ENCODE results near the gene CDS1. TPM values are rescaled to one million over a fixed set of nuclear protein-coding genes. Genes with fewer than 3 reads are reported as not detected.

The CDS1 gene
- total RNA-seq, 4 donors from 2014 or later, result 0.81 to 3.3 (median 2.5) TPM

DNA sequence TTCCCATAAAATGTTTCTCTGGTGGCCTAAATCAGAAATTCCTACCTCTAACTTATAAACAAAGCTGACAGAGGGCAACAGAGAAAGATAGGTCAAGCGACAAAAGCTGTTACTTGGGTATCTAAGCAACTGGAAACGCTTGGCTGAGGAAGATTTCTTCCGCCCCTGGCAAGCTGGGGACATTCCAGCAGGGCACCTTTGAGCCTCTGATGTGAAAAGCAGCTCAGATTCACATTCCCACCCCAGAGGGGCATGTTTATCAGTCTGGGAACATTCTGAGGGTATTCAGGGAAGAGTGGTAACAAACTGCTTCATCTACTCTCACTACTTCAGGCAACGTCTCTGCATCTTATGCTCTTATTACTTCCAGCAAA is 3.5 kb upstream of the CDS1 start:
- H3K27me3 ChIP-seq, result no peaks in the 10 kb centered on the region

GRCh38 chr4:84582302-84582987 is 482 bp upstream of the CDS1 start:
- peak; percentile 92 for ATAC-seq
- TF ChIP-seq POLR2A (IDR thresholded peaks at IDR 0.05), result peak; percentile 16 to 45
- no peak for TF ChIP-seq EP300 (IDR thresholded peaks at IDR 0.05)
- peak; percentile 14 for TF ChIP-seq POLR2AphosphoS5 (IDR thresholded peaks at IDR 0.05)
- peak in 1 of 4 experiments; percentile 9 for TF ChIP-seq CTCF (IDR thresholded peaks at IDR 0.05)
- H3K27ac ChIP-seq, result peak overlapping the region in 3 of 4 donors; percentile 84
- WGBS, 2 donors (ENCODE audit: low coverage in 1 of 2), result 0 to 2% methylated on average over 8 to 12 of the region's 56 CpGs
- H3K27me3 ChIP-seq, result no peaks in the 10 kb centered on the region
- no peaks in the 10 kb centered on the region for H3K9me3 ChIP-seq
- H3K4me3 ChIP-seq, result peak overlapping the region; percentile 58 to 91
- H3K36me3 ChIP-seq, result no peaks in the 10 kb centered on the region
- H3K4me1 ChIP-seq, result peaks cover 0 to 20% (median 0%) of the 10 kb centered on the region in 3 donors

More for the DNA sequence above, 3.5 kb upstream of the CDS1 start:
- H3K36me3 ChIP-seq, result no peaks in the 10 kb centered on the region
- WGBS, 2 donors (ENCODE audit: low coverage in 1 of 2), result 48 to 54% methylated on average over 3 to 4 of the region's 4 CpGs
- ATAC-seq, result no peak
- no peak overlapping the region for H3K27ac ChIP-seq
- no peak overlapping the region for H3K4me3 ChIP-seq
- no peak for TF ChIP-seq POLR2A (IDR thresholded peaks at IDR 0.05)
- no peak for TF ChIP-seq CTCF (IDR thresholded peaks at IDR 0.05)
- no peak for TF ChIP-seq EP300 (IDR thresholded peaks at IDR 0.05)
- no peak for TF ChIP-seq POLR2AphosphoS5 (IDR thresholded peaks at IDR 0.05)
- no peaks in the 10 kb centered on the region for H3K9me3 ChIP-seq
- peaks cover 0 to 20% (median 0%) of the 10 kb centered on the region in 3 donors for H3K4me1 ChIP-seq

DNA sequence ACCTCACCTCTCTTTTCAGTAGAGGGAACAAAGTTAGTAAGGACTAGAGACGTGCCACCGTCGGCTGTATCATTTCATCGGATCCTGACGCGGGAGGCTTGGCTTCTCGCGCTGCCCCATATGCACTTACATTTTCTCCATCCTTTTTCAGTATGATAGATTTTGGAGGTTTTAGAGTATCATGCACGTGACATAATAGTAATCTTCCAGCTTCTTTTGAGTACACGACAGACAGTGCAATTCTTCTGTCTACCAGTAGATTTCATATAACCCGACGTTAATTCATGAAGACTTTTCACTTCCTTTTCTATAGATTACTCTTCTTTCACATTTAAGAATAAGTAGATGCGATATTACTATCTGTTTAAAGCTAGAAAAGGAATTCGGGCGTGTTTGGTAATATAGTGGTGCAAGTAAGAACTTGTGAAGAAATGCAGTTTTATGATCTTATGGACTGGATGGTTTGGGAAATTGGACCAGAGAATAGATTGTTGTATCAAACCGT is 1.0 kb downstream of the CDS1 start:
- H3K4me3 ChIP-seq, result peak overlapping the region; percentile 58 to 91
- TF ChIP-seq CTCF (IDR thresholded peaks at IDR 0.05) (peak in 1 of 4 experiments; percentile 8), POLR2AphosphoS5 (IDR thresholded peaks at IDR 0.05) (no peak)
- ATAC-seq, result no peak
- no peaks in the 10 kb centered on the region for H3K36me3 ChIP-seq
- no peaks in the 10 kb centered on the region for H3K9me3 ChIP-seq
- peak overlapping the region in 3 of 4 donors; percentile 84 for H3K27ac ChIP-seq
- H3K27me3 ChIP-seq, result no peaks in the 10 kb centered on the region
- WGBS, 2 donors (ENCODE audit: low coverage in 1 of 2), result 22 to 45% methylated on average over 8 to 16 of the region's 16 CpGs
- peaks cover 0 to 20% (median 0%) of the 10 kb centered on the region in 3 donors for H3K4me1 ChIP-seq

DNA sequence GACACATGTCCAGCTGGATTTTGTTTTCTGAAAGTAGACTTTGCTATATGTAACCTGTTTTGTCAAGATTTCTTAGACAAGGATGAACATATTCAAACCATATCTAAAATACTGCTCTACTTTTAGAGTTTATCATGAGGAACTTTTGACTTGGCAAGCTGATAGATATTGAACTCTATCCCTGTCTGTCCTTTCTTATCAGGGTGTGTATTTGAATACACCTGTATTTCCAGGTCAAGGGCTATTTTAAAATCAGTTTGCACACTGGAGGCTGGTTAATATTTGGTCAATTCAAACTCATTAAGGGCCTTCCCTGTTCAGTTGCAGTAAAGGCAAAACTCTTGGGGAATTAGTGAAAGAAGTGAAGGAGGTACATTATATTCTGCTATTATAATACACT is 2.3 kb downstream of the CDS1 start:
- Histone ChIP-seq H3K4me1 (peaks cover 0 to 20% (median 0%) of the 10 kb centered on the region in 3 donors), H3K4me3 (no peak overlapping the region), H3K27ac (no peak overlapping the region), H3K9me3 (no peaks in the 10 kb centered on the region), H3K27me3 (no peaks in the 10 kb centered on the region), H3K36me3 (no peaks in the 10 kb centered on the region)
- TF ChIP-seq POLR2AphosphoS5 (IDR thresholded peaks at IDR 0.05) (no peak), CTCF (IDR thresholded peaks at IDR 0.05) (no peak), POLR2A (IDR thresholded peaks at IDR 0.05) (no peak), EP300 (IDR thresholded peaks at IDR 0.05) (no peak)
- ATAC-seq, result no peak

DNA sequence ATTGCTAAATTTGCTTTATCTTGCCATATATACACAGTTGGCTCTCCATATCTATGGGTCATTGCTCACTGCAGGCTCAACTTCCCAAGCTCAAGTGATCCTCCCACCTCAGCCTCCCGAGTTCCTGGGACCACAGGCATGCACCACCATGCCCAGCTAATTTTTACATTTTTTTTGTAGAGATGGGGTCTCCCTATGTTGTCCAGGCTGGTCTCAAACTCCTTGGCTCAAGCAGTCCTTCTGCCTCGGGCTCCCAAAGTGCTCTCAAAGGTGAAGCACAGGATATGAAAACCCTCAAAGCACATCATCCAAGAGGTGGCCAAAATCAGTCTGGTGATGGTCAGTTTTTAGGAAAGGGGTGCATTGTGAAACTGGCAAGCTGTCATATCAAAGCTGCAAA is 11.8 kb downstream of the CDS1 start:
- no peaks in the 10 kb centered on the region for H3K9me3 ChIP-seq
- TF ChIP-seq POLR2AphosphoS5 (IDR thresholded peaks at IDR 0.05) (no peak), CTCF (IDR thresholded peaks at IDR 0.05) (no peak), EP300 (IDR thresholded peaks at IDR 0.05) (no peak), POLR2A (IDR thresholded peaks at IDR 0.05) (no peak)
- no peak overlapping the region for H3K4me3 ChIP-seq
- no peaks in the 10 kb centered on the region for H3K36me3 ChIP-seq
- H3K27ac ChIP-seq, result no peak overlapping the region
- WGBS, 2 donors (ENCODE audit: low coverage in 1 of 2), result 69% methylated on average over 2 of the region's 2 CpGs; no CpG with 5 or more reads in 1 of the 2 donors
- ATAC-seq, result no peak
- no peaks in the 10 kb centered on the region for H3K4me1 ChIP-seq
- H3K27me3 ChIP-seq, result no peaks in the 10 kb centered on the region

Measured in gastroesophageal sphincter (tissue), 4 donors.